A549 (cell line): Measurements from ENCODE around the gene ACTA2. TPM values are rescaled to one million over a fixed set of nuclear protein-coding genes. Genes with fewer than 3 reads are reported as not detected.

Experiments used
- ATAC-seq, 2 experiments: fragments of 200-7000 bp in 1 of 2; fragments of >200 bp in 1 of 2; cut with Nextera tagmentation in 1 of 2; cut with Tn5 transposase in 1 of 2; 3 replicates each; pipeline versions ENCODE4 v1.8.0 to v1.9.1; 2018 to 2020; ENCODE audit warnings: mild to moderate bottlenecking in 1 of 2, moderate library complexity in 1 of 2
- CTCF ChIA-PET: fragments of 300-600 bp; sonication (Branson Sonifier 250); formaldehyde crosslinking; extraction: SDS; loops from one replicate; lab custom pipeline; 2021; ENCODE audit warnings: antibody characterized with exemption, inconsistent platforms; lab: Yijun Ruan, JAX
- POLR2A ChIA-PET: fragments of 350-600 bp; formaldehyde crosslinking; extraction: SDS; loops from one replicate; lab custom pipeline; 2021; ENCODE audit warnings: antibody characterized with exemption, inconsistent platforms; lab: Yijun Ruan, JAX
- DNase-seq, 2 experiments: peaks; one replicate each; pipeline versions ENCODE4 v3.0.0 to v3.0.0-alpha.2; 2011 to 2016; ENCODE audit warnings: low read depth in 1 of 2, low spot score in 1 of 2
- FAIRE-seq: peaks from 2 replicates; lab custom pipeline; 2011; peaks lifted over from hg19 to GRCh38; lab: Jason Lieb, UNC
- H3K27ac ChIP-seq, 2 experiments: fragments of >200 bp; sonication (Bioruptor Twin); formaldehyde crosslinking; 3 replicates each; pipeline ENCODE4 v1.5.1; 2016 to 2017
- H3K4me1 ChIP-seq: fragments of >200 bp; sonication (Bioruptor Twin); formaldehyde crosslinking; 3 replicates; pipeline ENCODE4 v1.6.1; 2016
- H3K4me2 ChIP-seq: fragments of >200 bp; sonication (Bioruptor Twin); formaldehyde crosslinking; 3 replicates; pipeline ENCODE4 v1.6.1; 2016
- H3K4me3 ChIP-seq: fragments of >200 bp; sonication (Bioruptor Twin); formaldehyde crosslinking; 3 replicates; pipeline ENCODE4 v1.5.1; 2016
- H3K9me3 ChIP-seq: fragments of >200 bp; sonication (Bioruptor Twin); formaldehyde crosslinking; 3 replicates; pipeline ENCODE4 v1.6.1; 2016
- CHD2 ChIP-seq: fragments of 150-350 bp; IDR thresholded peaks from 2 replicates; pipeline ENCODE4 v1.6.1; 2014; ENCODE audit warnings: low read length; ENCODE audit not compliant: partially characterized antibody
- EP300 ChIP-seq, 2 experiments: fragments of >200 bp; sonication (Bioruptor Twin); formaldehyde crosslinking; IDR thresholded peaks; 2 replicates in 1 of 2; 3 replicates in 1 of 2; pipeline ENCODE4 v1.6.1; 2016 to 2017
- FOXS1 ChIP-seq: fragments of 250-450 bp; sonication (Bioruptor Pico); IDR thresholded peaks from 2 replicates; pipeline ENCODE4 v1.5.0; 2020; ENCODE audit warnings: mild to moderate bottlenecking, moderate library complexity
- GATA3 ChIP-seq: IDR thresholded peaks from 2 replicates; pipeline ENCODE4 v1.6.1; 2012; ENCODE audit warnings: borderline replicate concordance
- JUN ChIP-seq, 2 experiments: fragments of >200 bp; sonication (Bioruptor Twin); formaldehyde crosslinking; IDR thresholded peaks; 2 replicates in 1 of 2; 3 replicates in 1 of 2; pipeline ENCODE4 v1.6.1; 2016 to 2017
- KDM5A ChIP-seq: fragments of 200-600 bp; sonication (generic); IDR thresholded peaks from 2 replicates; pipeline ENCODE4 v1.6.1; 2016; ENCODE audit warnings: antibody characterized with exemption, mild to moderate bottlenecking
- MAFK ChIP-seq: fragments of 450-650 bp; IDR thresholded peaks from 2 replicates; pipeline ENCODE4 v1.6.1; 2014; ENCODE audit not compliant: partially characterized antibody
- MAZ ChIP-seq: fragments of 150-350 bp; IDR thresholded peaks from 2 replicates; pipeline ENCODE4 v1.6.1; 2014; ENCODE audit warnings: antibody characterized with exemption, low read depth, low read length, borderline replicate concordance
- NR3C1 ChIP-seq: fragments of >200 bp; sonication (Bioruptor Twin); formaldehyde crosslinking; IDR thresholded peaks from 3 replicates; pipeline ENCODE4 v1.6.1; 2017
- RCOR1 ChIP-seq: fragments of 150-350 bp; IDR thresholded peaks from 2 replicates; pipeline ENCODE4 v1.6.1; 2014; ENCODE audit warnings: antibody characterized with exemption, low read length, low read depth
- TFCP2L1 ChIP-seq: fragments of 250-450 bp; sonication (Bioruptor Pico); IDR thresholded peaks from 2 replicates; pipeline ENCODE4 v1.5.0; 2021; ENCODE audit warnings: mild to moderate bottlenecking
- TP53 ChIP-seq: fragments of 250-450 bp; sonication (Bioruptor Pico); IDR thresholded peaks from 2 replicates; pipeline ENCODE4 v1.5.0; 2021; ENCODE audit warnings: mild to moderate bottlenecking, moderate library complexity
- ZFP36 ChIP-seq: fragments of 450-650 bp; IDR thresholded peaks from 2 replicates; pipeline ENCODE4 v1.6.1; 2014; ENCODE audit warnings: borderline replicate concordance; ENCODE audit not compliant: partially characterized antibody
- ZSCAN20 ChIP-seq: fragments of 250-450 bp; sonication (Bioruptor Pico); IDR thresholded peaks from 2 replicates; pipeline ENCODE4 v1.8.0; 2022; ENCODE audit warnings: mild to moderate bottlenecking, moderate library complexity
- WGBS: methylation state at CpG from one replicate; pipeline ENCODE4 v1.1.6; 2017; ENCODE audit errors: missing lambda C conversion rate; 5-methylcytosine and 5-hydroxymethylcytosine counted together
- polyA plus RNA-seq, 4 experiments: library from polyadenylated mRNA; depleted of rRNA in 3 of 4; stranded (reverse); fragments of >200 nt; fragmentation: RNase III in 1 of 4; extraction: RNeasy Plus Mini Kit Qiagen cat#74134 plus additional on column Dnase treatment in 1 of 4; gene quantifications; 2 replicates in 3 of 4; 3 replicates in 1 of 4; pipeline ENCODE4 v1.2.3, GENCODE V29; 2011 to 2017
- TF ChIP-seq, protein P1 (sequence below): fragments of 250-450 bp; sonication (Bioruptor Pico); IDR thresholded peaks from 2 replicates; pipeline ENCODE4 v1.5.0; 2020; ENCODE audit warnings: low read depth, mild to moderate bottlenecking, moderate library complexity
- TF ChIP-seq, protein P2 (sequence below): fragments of >200 bp; sonication (Bioruptor Twin); formaldehyde crosslinking; IDR thresholded peaks from 3 replicates; pipeline ENCODE4 v1.5.1; 2016
- TF ChIP-seq, protein P3 (sequence below): fragments of 150-350 bp; IDR thresholded peaks from 2 replicates; pipeline ENCODE4 v1.6.1; 2014; ENCODE audit warnings: low read depth, mild to moderate bottlenecking, low read length

The ACTA2 gene
- polyA plus RNA-seq, 2 of the 4 experiments (the other 2 are of a cell fraction): 15.0 to 25.9 TPM

DNA sequence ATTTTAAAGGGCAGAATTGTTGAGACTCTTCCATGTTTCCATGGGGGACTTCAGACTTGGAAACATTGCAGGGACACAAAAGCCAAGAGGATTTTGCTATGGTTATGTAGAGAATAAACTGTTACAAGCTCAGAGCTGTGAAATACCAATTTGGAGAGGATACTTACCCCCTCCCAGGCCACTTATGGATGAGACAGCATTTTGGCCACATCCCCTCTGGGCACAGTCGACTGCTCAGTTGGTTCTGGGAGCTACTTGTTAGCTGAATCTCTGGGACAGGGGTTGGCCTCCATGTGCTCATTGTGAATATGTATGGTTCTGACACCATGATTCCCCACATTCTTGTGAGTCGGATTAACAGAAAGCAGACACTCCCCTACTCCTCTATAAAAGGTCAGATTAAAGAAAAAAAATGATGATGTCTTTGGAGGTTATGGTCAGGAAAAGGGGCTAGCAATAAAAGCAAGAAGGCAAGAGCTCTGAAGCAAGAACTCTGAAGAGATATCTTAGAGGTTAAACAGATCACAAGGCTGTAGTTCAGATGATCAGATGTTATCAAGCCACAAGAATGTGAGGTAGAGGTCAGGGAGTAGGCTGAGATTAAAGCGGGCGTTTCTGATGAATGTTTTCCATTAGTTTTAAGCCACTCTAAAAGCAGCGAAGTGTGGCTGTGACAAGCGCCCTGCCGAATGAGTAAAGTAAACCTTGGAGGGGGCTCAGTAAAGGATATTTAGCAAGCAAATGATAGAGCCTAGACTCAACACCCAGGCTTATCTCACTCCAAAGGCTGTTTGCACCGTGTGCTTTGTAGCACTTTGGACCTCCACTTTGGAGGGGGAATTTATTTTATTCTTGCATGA, 55.3 kb downstream of the ACTA2 start:
- 34% methylated on average over 8 of the region's 8 CpGs for WGBS
- ATAC-seq (peak; percentile 64 to 77), DNase-seq (peak in 1 of 2 experiments; percentile 38), FAIRE-seq (no peak)
- peaks cover 85% of the 10 kb centered on the region for H3K4me1 ChIP-seq
- H3K9me3 ChIP-seq: no peaks in the 10 kb centered on the region
- H3K27ac ChIP-seq: peak overlapping the region; percentile 57 to 86
- TF ChIP-seq MAFK (peak; percentile 30), EP300 (IDR thresholded peaks at IDR 0.05) (peak in 1 of 2 experiments; percentile 28; a peak in 2 of 5 replicates), TP53 (CRISPR knock-in tag) (no peak), GATA3 (peak; percentile 55; the same call in 1 of the 2 replicates)
- TF ChIP-seq, protein P1, sequence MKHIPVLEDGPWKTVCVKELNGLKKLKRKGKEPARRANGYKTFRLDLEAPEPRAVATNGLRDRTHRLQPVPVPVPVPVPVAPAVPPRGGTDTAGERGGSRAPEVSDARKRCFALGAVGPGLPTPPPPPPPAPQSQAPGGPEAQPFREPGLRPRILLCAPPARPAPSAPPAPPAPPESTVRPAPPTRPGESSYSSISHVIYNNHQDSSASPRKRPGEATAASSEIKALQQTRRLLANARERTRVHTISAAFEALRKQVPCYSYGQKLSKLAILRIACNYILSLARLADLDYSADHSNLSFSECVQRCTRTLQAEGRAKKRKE (CRISPR knock-in tag): no peak
- TF ChIP-seq, protein P2, sequence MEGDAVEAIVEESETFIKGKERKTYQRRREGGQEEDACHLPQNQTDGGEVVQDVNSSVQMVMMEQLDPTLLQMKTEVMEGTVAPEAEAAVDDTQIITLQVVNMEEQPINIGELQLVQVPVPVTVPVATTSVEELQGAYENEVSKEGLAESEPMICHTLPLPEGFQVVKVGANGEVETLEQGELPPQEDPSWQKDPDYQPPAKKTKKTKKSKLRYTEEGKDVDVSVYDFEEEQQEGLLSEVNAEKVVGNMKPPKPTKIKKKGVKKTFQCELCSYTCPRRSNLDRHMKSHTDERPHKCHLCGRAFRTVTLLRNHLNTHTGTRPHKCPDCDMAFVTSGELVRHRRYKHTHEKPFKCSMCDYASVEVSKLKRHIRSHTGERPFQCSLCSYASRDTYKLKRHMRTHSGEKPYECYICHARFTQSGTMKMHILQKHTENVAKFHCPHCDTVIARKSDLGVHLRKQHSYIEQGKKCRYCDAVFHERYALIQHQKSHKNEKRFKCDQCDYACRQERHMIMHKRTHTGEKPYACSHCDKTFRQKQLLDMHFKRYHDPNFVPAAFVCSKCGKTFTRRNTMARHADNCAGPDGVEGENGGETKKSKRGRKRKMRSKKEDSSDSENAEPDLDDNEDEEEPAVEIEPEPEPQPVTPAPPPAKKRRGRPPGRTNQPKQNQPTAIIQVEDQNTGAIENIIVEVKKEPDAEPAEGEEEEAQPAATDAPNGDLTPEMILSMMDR: no peak
- H3K4me2 ChIP-seq: peak overlapping the region; percentile 61
- no peak overlapping the region for H3K4me3 ChIP-seq
- POLR2A ChIA-PET: interaction anchor here (0.8 kb wide), 1 partner anchor 17 kb away, joined by 6 read pairs; the partner anchor contains the start of gene STAMBPL1
- CTCF ChIA-PET: interaction anchor here (7.5 kb wide), 1 partner anchor 61 kb away, joined by 53 read pairs; no protein-coding TSS in a partner anchor

DNA sequence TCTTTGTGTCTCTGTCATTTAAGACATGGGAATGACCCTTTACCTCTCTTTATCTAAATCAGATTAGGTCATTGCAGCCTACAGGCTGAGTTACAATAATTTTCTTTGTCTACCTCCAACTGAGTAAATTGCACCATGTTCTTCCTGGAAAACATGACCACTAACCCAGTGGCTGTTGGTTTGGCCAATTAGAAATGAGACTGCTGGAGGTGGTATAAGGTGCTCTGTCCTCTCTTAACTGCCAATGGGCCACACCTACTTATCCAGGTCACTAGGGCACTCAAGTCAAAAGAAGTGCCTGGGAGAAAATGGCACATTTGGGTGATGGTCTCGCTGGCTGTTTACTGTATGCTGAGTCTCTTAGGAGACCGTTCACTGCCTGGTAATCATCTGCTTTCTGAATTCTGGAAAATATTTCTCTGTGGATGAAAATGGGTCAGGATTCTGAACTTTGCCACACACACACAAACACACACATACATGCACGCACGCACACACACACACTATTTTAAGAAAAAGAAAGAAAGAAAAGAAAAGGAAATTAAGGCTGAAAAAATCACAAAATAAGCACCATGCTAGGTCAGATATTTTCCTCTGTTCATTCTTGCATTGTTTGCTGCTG, 56.1 kb downstream of the ACTA2 start:
- Histone ChIP-seq H3K27ac (peak overlapping the region; percentile 57 to 86), H3K9me3 (no peaks in the 10 kb centered on the region), H3K4me2 (peak overlapping the region; percentile 61), H3K4me1 (peaks cover 91% of the 10 kb centered on the region), H3K4me3 (no peak overlapping the region)
- WGBS: 89% methylated on average over 4 of the region's 4 CpGs
- FAIRE-seq (no peak), DNase-seq (peak in 1 of 2 experiments; percentile 53), ATAC-seq (peak; percentile 41 to 45; a peak in 4 of 6 replicates)
- ChIA-PET CTCF (interaction anchor here (1.5 to 7.5 kb wide), 2 partner anchors 36 to 61 kb away, joined by 5 to 53 read pairs; no protein-coding TSS in a partner anchor), POLR2A (no interaction called here)
- no peak for TF ChIP-seq MAFK
- TF ChIP-seq CHD2: no peak
- no peak for TF ChIP-seq ZSCAN20 (CRISPR knock-in tag)
- TF ChIP-seq JUN (IDR thresholded peaks at IDR 0.05): no peak
- no peak for TF ChIP-seq ZFP36
- no peak for TF ChIP-seq KDM5A
- TF ChIP-seq RCOR1: no peak
- TF ChIP-seq, protein P3, sequence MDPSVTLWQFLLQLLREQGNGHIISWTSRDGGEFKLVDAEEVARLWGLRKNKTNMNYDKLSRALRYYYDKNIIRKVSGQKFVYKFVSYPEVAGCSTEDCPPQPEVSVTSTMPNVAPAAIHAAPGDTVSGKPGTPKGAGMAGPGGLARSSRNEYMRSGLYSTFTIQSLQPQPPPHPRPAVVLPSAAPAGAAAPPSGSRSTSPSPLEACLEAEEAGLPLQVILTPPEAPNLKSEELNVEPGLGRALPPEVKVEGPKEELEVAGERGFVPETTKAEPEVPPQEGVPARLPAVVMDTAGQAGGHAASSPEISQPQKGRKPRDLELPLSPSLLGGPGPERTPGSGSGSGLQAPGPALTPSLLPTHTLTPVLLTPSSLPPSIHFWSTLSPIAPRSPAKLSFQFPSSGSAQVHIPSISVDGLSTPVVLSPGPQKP: no peak
- no peak for TF ChIP-seq MAZ
- TF ChIP-seq NR3C1: no peak
- TF ChIP-seq, protein P1 (CRISPR knock-in tag): no peak
- no peak for TF ChIP-seq FOXS1
- TF ChIP-seq TFCP2L1 (CRISPR knock-in tag): no peak
